Upper lobe of right lung (tissue), 1 donor: ENCODE measurements around the gene STK32B. TPM values are rescaled to one million over a fixed set of nuclear protein-coding genes. Genes with fewer than 3 reads are reported as not detected.

Experiments
- ATAC-seq: fragments of 200-7000 bp; cut with Tn5 transposase; one replicate; pipeline ENCODE4 v1.9.1; 2020; ENCODE audit warnings: mild to moderate bottlenecking, moderate library complexity
- DNase-seq: peaks from one replicate; pipeline ENCODE4 v3.0.0-alpha.2; 2020
- H3K27ac ChIP-seq: fragments of 200-600 bp; one replicate; pipeline ENCODE4 v1.8.0; 2022
- H3K27me3 ChIP-seq: fragments of 200-600 bp; one replicate; pipeline ENCODE4 v1.8.0; 2022; ENCODE audit warnings: mild to moderate bottlenecking
- H3K36me3 ChIP-seq: fragments of 200-600 bp; one replicate; pipeline ENCODE4 v1.8.0; 2022
- H3K4me1 ChIP-seq: fragments of 200-600 bp; one replicate; pipeline ENCODE4 v1.8.0; 2022
- H3K4me3 ChIP-seq: fragments of 200-600 bp; one replicate; pipeline ENCODE4 v1.8.0; 2022; ENCODE audit warnings: mild to moderate bottlenecking
- H3K9me3 ChIP-seq: fragments of 200-600 bp; one replicate; pipeline ENCODE4 v1.8.0; 2022
- CTCF ChIP-seq: fragments of 200-600 bp; IDR thresholded peaks from one replicate; pipeline ENCODE4 v1.8.0; 2022; ENCODE audit warnings: antibody characterized with exemption
- intact Hi-C: fragments of 100-400 bp; cut with DNase I; formaldehyde crosslinking; loops from one replicate; pipeline ENCODE4 v1.11.0; 2022
- total RNA-seq: library from RNA; stranded (reverse); fragmentation: NEBNext Ultra II Directional; extraction: Animal tissue kit (Norgen Biotek cat#: 25700); gene quantifications from one replicate; pipeline ENCODE4 v1.2.1, GENCODE V29; 2021
- donor health status: DM: no; HTN: yes; CAD: no; lungs with severe emphysema.

The STK32B gene
- total RNA-seq, 1 donor from 2014 or later, result 2.8 TPM

- Histone ChIP-seq H3K4me1 (no peaks in the 10 kb centered on the region), H3K36me3 (no peaks in the 10 kb centered on the region), H3K9me3 (no peaks in the 10 kb centered on the region), H3K27ac (no peak overlapping the region), H3K27me3 (no peaks in the 10 kb centered on the region), H3K4me3 (no peak overlapping the region)
- ATAC-seq (no peak), DNase-seq (no peak)
- intact Hi-C loops, result no loop called here
- no peak for TF ChIP-seq CTCF
Observed at GRCh38 chr4:5124876-5125275, 73.6 kb downstream of the STK32B start.

- Histone ChIP-seq H3K9me3 (no peaks in the 10 kb centered on the region), H3K4me3 (no peak overlapping the region), H3K27me3 (no peaks in the 10 kb centered on the region), H3K27ac (no peak overlapping the region), H3K4me1 (no peaks in the 10 kb centered on the region), H3K36me3 (no peaks in the 10 kb centered on the region)
- intact Hi-C loops, result no loop called here
- no peak for TF ChIP-seq CTCF
- DNase-seq (no peak), ATAC-seq (no peak)
Observed at GRCh38 chr4:5125321-5125720, 74.0 kb downstream of the STK32B start.

GRCh38 chr4:5126231-5126630 is 75.0 kb downstream of the STK32B start:
- Histone ChIP-seq H3K36me3 (no peaks in the 10 kb centered on the region), H3K27me3 (no peaks in the 10 kb centered on the region), H3K27ac (no peak overlapping the region), H3K9me3 (no peaks in the 10 kb centered on the region), H3K4me1 (no peaks in the 10 kb centered on the region), H3K4me3 (no peak overlapping the region)
- no peak for TF ChIP-seq CTCF
- intact Hi-C loops, result no loop called here
- ATAC-seq, result no peak
- DNase-seq, result no peak

- no peaks in the 10 kb centered on the region for H3K36me3 ChIP-seq
- no peak overlapping the region for H3K4me3 ChIP-seq
- no peaks in the 10 kb centered on the region for H3K9me3 ChIP-seq
- DNase-seq (no peak), ATAC-seq (no peak)
- no peaks in the 10 kb centered on the region for H3K4me1 ChIP-seq
- H3K27ac ChIP-seq, result no peak overlapping the region
- no peak for TF ChIP-seq CTCF
- intact Hi-C loops, result no loop called here
- H3K27me3 ChIP-seq, result no peaks in the 10 kb centered on the region
Observed at GRCh38 chr4:5126857-5127256, 75.6 kb downstream of the STK32B start.

- TF ChIP-seq CTCF, result no peak
- intact Hi-C loops, result no loop called here
- H3K4me3 ChIP-seq, result no peak overlapping the region
- DNase-seq (no peak), ATAC-seq (no peak)
- no peaks in the 10 kb centered on the region for H3K36me3 ChIP-seq
- H3K27ac ChIP-seq, result no peak overlapping the region
- H3K4me1 ChIP-seq, result no peaks in the 10 kb centered on the region
- H3K9me3 ChIP-seq, result no peaks in the 10 kb centered on the region
- H3K27me3 ChIP-seq, result no peaks in the 10 kb centered on the region
Observed at GRCh38 chr4:5127556-5127955, 76.3 kb downstream of the STK32B start.

- no peak overlapping the region for H3K27ac ChIP-seq
- no peaks in the 10 kb centered on the region for H3K36me3 ChIP-seq
- no peaks in the 10 kb centered on the region for H3K9me3 ChIP-seq
- DNase-seq (no peak), ATAC-seq (no peak)
- no peaks in the 10 kb centered on the region for H3K27me3 ChIP-seq
- intact Hi-C loops, result no loop called here
- no peaks in the 10 kb centered on the region for H3K4me1 ChIP-seq
- no peak overlapping the region for H3K4me3 ChIP-seq
- no peak for TF ChIP-seq CTCF
Observed at GRCh38 chr4:5128569-5128968, 77.3 kb downstream of the STK32B start.
